K562 (cell line): ENCODE results near the gene ERG28. TPM values are rescaled to one million over a fixed set of nuclear protein-coding genes. Genes with fewer than 3 reads are reported as not detected.

Source experiments
- ATAC-seq: fragments of 200-7000 bp; cut with Tn5 transposase; 3 replicates; pipeline ENCODE4 v1.9.1; 2020; ENCODE audit warnings: moderate library complexity
- BruUV-seq: library from RNA; stranded (reverse); fragments of 400-500 nt; replicated peaks from 2 replicates; lab custom pipeline; 2021; lab: Mats Ljungman, UMichigan
- CTCF ChIA-PET: fragments of 300-600 bp; formaldehyde crosslinking; extraction: SDS; loops from one replicate; lab custom pipeline; 2021; ENCODE audit warnings: low intra/inter-chr PET ratio; lab: Yijun Ruan, JAX
- POLR2A ChIA-PET: fragments of 300-600, 350-650 bp; sonication (Branson Sonifier 250); formaldehyde crosslinking; extraction: SDS; loops from one replicate; lab custom pipeline; 2021; ENCODE audit warnings: antibody characterized with exemption, inconsistent platforms; lab: Yijun Ruan, JAX
- DNase-seq, 4 experiments: peaks; one replicate each; pipeline versions ENCODE4 v3.0.0 to v3.0.0-alpha.2; 2011 to 2018; ENCODE audit warnings: low spot score in 3 of 4, mixed read lengths in 3 of 4; ENCODE audit errors: extremely low read depth in 1 of 4
- FAIRE-seq: peaks from 2 replicates; lab custom pipeline; 2011; peaks lifted over from hg19 to GRCh38; lab: Jason Lieb, UNC
- H2AFZ ChIP-seq: 2 replicates; pipeline ENCODE4 v1.6.0; 2011; ENCODE audit warnings: low read depth, low read length, control low read depth, inconsistent platforms
- H3K27ac ChIP-seq: fragments of 200-600 bp; 3 replicates; pipeline ENCODE4 v1.8.0; 2011; ENCODE audit warnings: low read depth, mild to moderate bottlenecking, control low read depth, inconsistent platforms, low read length, moderate library complexity, mixed read lengths; ENCODE audit errors: extremely low read depth
- H3K27me3 ChIP-seq, 2 experiments: fragments of 300-600 bp in 1 of 2; 2 replicates in 1 of 2; 3 replicates in 1 of 2; pipeline versions ENCODE4 v1.6.0 to v1.8.0; 2011; ENCODE audit warnings: inconsistent platforms in 2 of 2, low read length in 2 of 2, mild to moderate bottlenecking in 1 of 2, mixed read lengths in 1 of 2, moderate library complexity in 1 of 2; ENCODE audit not compliant: control insufficient read depth in 2 of 2, insufficient read depth in 2 of 2
- H3K36me3 ChIP-seq: fragments of 300-600 bp; 3 replicates; pipeline ENCODE4 v1.8.0; 2011; ENCODE audit warnings: mild to moderate bottlenecking, low read length, inconsistent platforms; ENCODE audit not compliant: control insufficient read depth, insufficient read depth
- H3K4me1 ChIP-seq, 2 experiments: fragments of 200-600 bp in 1 of 2; replicated peaks in 1 of 2; 2 replicates in 1 of 2; 3 replicates in 1 of 2; pipeline versions ENCODE4 v1.5.1 to v1.8.0; 2011; ENCODE audit warnings: inconsistent platforms in 2 of 2, low read length in 2 of 2, mild to moderate bottlenecking in 1 of 2, mixed read lengths in 1 of 2, moderate library complexity in 1 of 2; ENCODE audit not compliant: control insufficient read depth in 2 of 2, insufficient read depth in 2 of 2
- H3K4me2 ChIP-seq: 2 replicates; pipeline ENCODE4 v1.6.1; 2011; ENCODE audit warnings: low read length, control low read depth, inconsistent platforms, mixed read lengths; ENCODE audit not compliant: insufficient read depth
- H3K4me3 ChIP-seq: fragments of 200-600 bp; sonication (generic), shearing (Covaris generic); 2 replicates; pipeline ENCODE4 v1.5.1; 2016; ENCODE audit warnings: control low read depth, inconsistent platforms
- H3K79me2 ChIP-seq: fragments of 200-600 bp; 3 replicates; pipeline ENCODE4 v1.8.0; 2011; ENCODE audit warnings: low read length, inconsistent platforms; ENCODE audit not compliant: control insufficient read depth, insufficient read depth
- H3K9ac ChIP-seq, 2 experiments: 2 replicates each; pipeline versions ENCODE4 v1.6.0 to v1.6.1; 2011; ENCODE audit warnings: low read depth in 2 of 2, low read length in 2 of 2, control low read depth in 1 of 2, inconsistent platforms in 1 of 2, mild to moderate bottlenecking in 1 of 2, mixed read lengths in 1 of 2; ENCODE audit not compliant: insufficient read depth in 1 of 2
- H3K9me1 ChIP-seq: one replicate; pipeline ENCODE4 v1.6.0; 2011; ENCODE audit warnings: inconsistent platforms, mild to moderate bottlenecking, low read length, moderate library complexity; ENCODE audit not compliant: control insufficient read depth, insufficient read depth
- H3K9me3 ChIP-seq: replicated peaks from 2 replicates; pipeline ENCODE4 v1.5.1; 2011; ENCODE audit warnings: low read depth, low read length, inconsistent platforms; ENCODE audit not compliant: control insufficient read depth, insufficient read depth
- H4K20me1 ChIP-seq: replicated peaks from 2 replicates; pipeline ENCODE4 v1.6.1; 2011; ENCODE audit warnings: low read length, inconsistent platforms, mixed read lengths; ENCODE audit not compliant: control insufficient read depth, insufficient read depth
- MXD1 ChIP-seq: fragments of 250-450 bp; sonication (Bioruptor Pico); IDR thresholded peaks from 2 replicates; pipeline ENCODE4 v1.8.0; 2021; ENCODE audit warnings: borderline replicate concordance, mild to moderate bottlenecking, moderate library complexity; ENCODE audit not compliant: poor library complexity, severe bottlenecking
- SRF ChIP-seq, 2 experiments: fragments of 250-450, 450-650 bp in 1 of 2; sonication (Bioruptor Pico) in 1 of 2; sonication (generic) in 1 of 2; formaldehyde crosslinking; IDR thresholded peaks; 2 replicates each; pipeline versions ENCODE4 v1.5.0 to v1.5.1; 2020 to 2022; ENCODE audit warnings: mild to moderate bottlenecking in 1 of 2, missing genetic modification reagents in 1 of 2
- ZNF644 ChIP-seq: fragments of 200-800 bp; sonication (Bioruptor generic); IDR thresholded peaks from 2 replicates; pipeline ENCODE4 v1.6.1; 2016; ENCODE audit warnings: low read depth, missing genetic modification characterization, missing compliant biosample characterization
- WGBS: fragments of 100-300 bp; shearing (Covaris generic); methylation state at CpG from one replicate; pipeline ENCODE4 v1.1.6; 2016; ENCODE audit warnings: low coverage, mixed read lengths; ENCODE audit not compliant: insufficient coverage; ENCODE audit errors: missing lambda C conversion rate; 5-methylcytosine and 5-hydroxymethylcytosine counted together
- in situ Hi-C: fragments of 300-500 bp; cut with MboI; formaldehyde crosslinking; loops from 4 replicates; pipeline ENCODE4 v1.15.0; 2018; ENCODE audit warnings: inconsistent platforms, mixed read lengths
- intact Hi-C: fragments of 100-400 bp; cut with micrococcal nuclease; formaldehyde crosslinking; loops from 2 replicates; pipeline ENCODE4 v1.14.2; 2022
- polyA plus RNA-seq, 8 experiments: library from polyadenylated mRNA; depleted of rRNA in 4 of 8; stranded (reverse) in 5 of 8; unstranded in 3 of 8; fragments of >200 nt; fragmentation: Nextera tagmentation in 2 of 8; fragmentation: Illumina TruSeq in 1 of 8; extraction: Ambion mirVana in 2 of 8; extraction: Trizol in 1 of 8; gene quantifications; 2 replicates each; pipeline versions ENCODE4 v1.2.1 to v1.2.3, GENCODE V29; 2011 to 2014; ENCODE audit warnings: inconsistent platforms in 1 of 8, missing spikeins in 1 of 8
- total RNA-seq, 7 experiments: library from RNA; depleted of rRNA in 6 of 7; stranded (reverse); fragments of >200 nt in 6 of 7; fragmentation: Illumina TruSeq in 2 of 7; extraction: Trizol in 2 of 7; gene quantifications; 2 replicates each; pipeline versions ENCODE4 v1.2.1 to v1.2.3, GENCODE V29; 2011 to 2021; ENCODE audit warnings: low replicate concordance in 1 of 7

Gene ERG28
- total and polyA plus RNA-seq, 9 of the 15 experiments (the other 6 are each of a cell fraction or from before 2014, with no cell fraction given): 3.1 to 34.2 (median 14.2) TPM

GRCh38 chr14:75607842-75608640, 52.6 kb downstream of the ERG28 start:
- peaks cover 13 to 50% of the 10 kb centered on the region in 2 experiments; a peak in 4 of 5 replicates for H3K27me3 ChIP-seq
- no peaks in the 10 kb centered on the region for H3K36me3 ChIP-seq
- no peak overlapping the region for H3K4me3 ChIP-seq
- ATAC-seq (no peak), FAIRE-seq (no peak), DNase-seq (no peak)
- H2AFZ ChIP-seq: no peak overlapping the region
- CTCF ChIA-PET: no interaction called here
- H3K9ac ChIP-seq: no peak overlapping the region
- intact Hi-C loops: loop anchor here (1.0 kb wide), 1 partner anchor 11 kb away; no protein-coding TSS in a partner anchor
- H3K9me3 ChIP-seq: no peaks in the 10 kb centered on the region
- TF ChIP-seq SRF (CRISPR knock-in tag; IDR thresholded peaks at IDR 0.05): no peak
- TF ChIP-seq MXD1 (CRISPR knock-in tag): no peak
- TF ChIP-seq ZNF644 (tag): no peak
- H3K4me1 ChIP-seq: no peaks in the 10 kb centered on the region; a peak in 2 of 5 replicates
- no peaks in the 10 kb centered on the region for H3K79me2 ChIP-seq
- in situ Hi-C loops: no loop called here
- POLR2A ChIA-PET: interaction anchor here (1.4 kb wide), 1 partner anchor 9 kb away, joined by 4 read pairs; no protein-coding TSS in a partner anchor
- H3K27ac ChIP-seq: no peak overlapping the region
- WGBS: 0% methylated on average over 11 of the region's 12 CpGs
- BruUV-seq: no TSS peak
- no peak overlapping the region for H3K4me2 ChIP-seq
- no peaks in the 10 kb centered on the region for H4K20me1 ChIP-seq
- no peaks in the 10 kb centered on the region for H3K9me1 ChIP-seq
